ENCODE measurements around the gene PHEX. TPM values are rescaled to one million over a fixed set of nuclear protein-coding genes. Genes with fewer than 3 reads are reported as not detected.

The PHEX gene
- polyA plus RNA-seq, 3 donors, result 0.03 TPM; not detected in 2

DNA sequence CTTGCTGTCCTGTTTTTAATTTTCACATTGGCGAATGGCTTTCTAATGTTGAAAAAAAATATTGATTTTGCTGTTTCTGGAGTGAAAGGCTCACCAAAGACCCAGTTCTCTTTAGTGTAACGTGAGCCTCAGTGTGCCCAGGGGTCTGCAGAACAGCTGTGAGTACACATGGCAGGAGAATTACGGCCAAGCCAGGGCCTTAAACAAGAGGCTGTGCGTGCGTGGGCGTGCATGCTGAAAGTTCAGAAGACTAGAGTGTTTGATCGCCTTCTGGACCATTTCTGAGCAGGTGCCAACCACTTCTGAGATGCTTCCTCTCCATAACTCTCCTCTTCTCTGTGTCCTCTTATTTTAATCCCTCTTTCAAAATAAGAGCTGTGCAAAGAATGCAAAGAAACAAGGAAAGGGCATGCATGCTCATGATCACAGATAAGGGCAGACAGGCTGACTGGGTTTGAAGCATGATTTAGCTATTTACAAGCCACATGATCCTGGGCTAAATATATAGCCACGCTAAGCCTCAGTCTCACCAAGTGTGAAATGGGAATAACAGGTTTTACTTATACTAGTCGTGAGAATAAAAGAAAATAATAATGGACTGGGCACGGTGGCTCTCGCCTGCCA lies 9.9 kb downstream of the PHEX start:
- H3K9ac ChIP-seq (ENCODE audit: insufficient read depth, low read length, poor library complexity, severe bottlenecking), result no peak overlapping the region
- H3K4me3 Mint-ChIP-seq, result no peak overlapping the region
- H3K27ac ChIP-seq (ENCODE audit: low read depth in 1 of 2, low read length in 2 of 2), result no peak overlapping the region
- 93% methylated on average over 3 of the region's 11 CpGs for WGBS (ENCODE audit: insufficient coverage)
- no peaks in the 10 kb centered on the region for H4K20me1 ChIP-seq (ENCODE audit: insufficient read depth, low read length)
- H3K27ac Mint-ChIP-seq, result no peak overlapping the region
- H3K4me1 Mint-ChIP-seq, result peaks cover 4% of the 10 kb centered on the region
- H2AFZ ChIP-seq (ENCODE audit: insufficient read depth, low read depth, low read length, poor library complexity, severe bottlenecking), result no peak overlapping the region
- H3K79me2 ChIP-seq (ENCODE audit: insufficient read depth, low read length), result no peaks in the 10 kb centered on the region
- peaks cover 1 to 16% (median 3%) of the 10 kb centered on the region in 3 donors for H3K27me3 Mint-ChIP-seq (ENCODE audit: low read depth in 3 of 3)
- H3K4me2 ChIP-seq (replicated peaks; ENCODE audit: extremely low read depth, low read length, poor library complexity, severe bottlenecking), result no peak overlapping the region
- no peak for DNase-seq
- no peaks in the 10 kb centered on the region for H3K9me3 ChIP-seq (replicated peaks in 1 of 2; ENCODE audit: control insufficient read depth in 1 of 2, insufficient read depth in 1 of 2, low read length in 2 of 2)
- no peaks in the 10 kb centered on the region for H3K27me3 ChIP-seq (ENCODE audit: control insufficient read depth in 2 of 2, insufficient read depth in 2 of 2, low read length in 2 of 2)
- no peaks in the 10 kb centered on the region for H3K4me1 ChIP-seq (ENCODE audit: control insufficient read depth in 1 of 2, insufficient read depth in 2 of 2, low read length in 2 of 2)
- H3K36me3 ChIP-seq (replicated peaks in 1 of 2; ENCODE audit: control insufficient read depth in 1 of 2, insufficient read depth in 2 of 2, low read length in 2 of 2), result no peaks in the 10 kb centered on the region
- no peaks in the 10 kb centered on the region for H3K36me3 Mint-ChIP-seq
- intact Hi-C loops (cut with micrococcal nuclease), result loop anchor here in 1 of 2 donors (10.0 kb wide), 1 partner anchor 47 kb away; no protein-coding TSS in a partner anchor
- TF ChIP-seq, protein P1, sequence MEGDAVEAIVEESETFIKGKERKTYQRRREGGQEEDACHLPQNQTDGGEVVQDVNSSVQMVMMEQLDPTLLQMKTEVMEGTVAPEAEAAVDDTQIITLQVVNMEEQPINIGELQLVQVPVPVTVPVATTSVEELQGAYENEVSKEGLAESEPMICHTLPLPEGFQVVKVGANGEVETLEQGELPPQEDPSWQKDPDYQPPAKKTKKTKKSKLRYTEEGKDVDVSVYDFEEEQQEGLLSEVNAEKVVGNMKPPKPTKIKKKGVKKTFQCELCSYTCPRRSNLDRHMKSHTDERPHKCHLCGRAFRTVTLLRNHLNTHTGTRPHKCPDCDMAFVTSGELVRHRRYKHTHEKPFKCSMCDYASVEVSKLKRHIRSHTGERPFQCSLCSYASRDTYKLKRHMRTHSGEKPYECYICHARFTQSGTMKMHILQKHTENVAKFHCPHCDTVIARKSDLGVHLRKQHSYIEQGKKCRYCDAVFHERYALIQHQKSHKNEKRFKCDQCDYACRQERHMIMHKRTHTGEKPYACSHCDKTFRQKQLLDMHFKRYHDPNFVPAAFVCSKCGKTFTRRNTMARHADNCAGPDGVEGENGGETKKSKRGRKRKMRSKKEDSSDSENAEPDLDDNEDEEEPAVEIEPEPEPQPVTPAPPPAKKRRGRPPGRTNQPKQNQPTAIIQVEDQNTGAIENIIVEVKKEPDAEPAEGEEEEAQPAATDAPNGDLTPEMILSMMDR (IDR thresholded peaks at IDR 0.05), result no peak
- H3K9me3 Mint-ChIP-seq, result peaks cover 0 to 3% (median 0%) of the 10 kb centered on the region in 7 donors
- no peak overlapping the region for H3K4me3 ChIP-seq (replicated peaks in 1 of 3; ENCODE audit: low read depth in 2 of 3, low read length in 3 of 3)

DNA sequence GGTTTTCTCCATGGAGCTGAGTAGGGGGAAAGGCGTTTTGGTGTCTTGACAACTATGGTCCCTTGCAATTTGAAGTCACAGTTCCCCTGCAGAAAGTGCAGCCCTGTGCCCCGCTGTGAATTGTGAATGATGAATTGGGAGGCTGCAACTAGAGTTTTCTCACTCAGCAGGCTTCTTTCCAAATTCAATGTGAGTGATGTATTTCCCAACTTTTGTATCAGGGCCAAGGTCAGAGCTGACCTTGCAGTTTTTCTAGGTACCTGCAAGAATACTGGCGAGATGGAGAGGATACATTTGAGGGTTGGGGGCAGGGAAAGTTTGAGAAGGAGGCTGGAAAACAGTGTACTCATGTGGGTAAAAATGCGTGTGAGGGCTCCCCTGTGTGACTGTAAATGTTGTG lies 11.7 kb downstream of the PHEX start:
- Histone ChIP-seq H3K27ac (ENCODE audit: low read depth in 1 of 2, low read length in 2 of 2) (no peak overlapping the region), H2AFZ (ENCODE audit: insufficient read depth, low read depth, low read length, poor library complexity, severe bottlenecking) (no peak overlapping the region), H3K4me3 (replicated peaks in 1 of 3; ENCODE audit: low read depth in 2 of 3, low read length in 3 of 3) (no peak overlapping the region), H3K79me2 (ENCODE audit: insufficient read depth, low read length) (no peaks in the 10 kb centered on the region), H3K4me1 (ENCODE audit: control insufficient read depth in 1 of 2, insufficient read depth in 2 of 2, low read length in 2 of 2) (no peaks in the 10 kb centered on the region), H3K4me2 (replicated peaks; ENCODE audit: extremely low read depth, low read length, poor library complexity, severe bottlenecking) (no peak overlapping the region), H3K27me3 (ENCODE audit: control insufficient read depth in 2 of 2, insufficient read depth in 2 of 2, low read length in 2 of 2) (no peaks in the 10 kb centered on the region), H3K9ac (ENCODE audit: insufficient read depth, low read length, poor library complexity, severe bottlenecking) (no peak overlapping the region), H3K9me3 (replicated peaks in 1 of 2; ENCODE audit: control insufficient read depth in 1 of 2, insufficient read depth in 1 of 2, low read length in 2 of 2) (no peaks in the 10 kb centered on the region), H3K36me3 (replicated peaks in 1 of 2; ENCODE audit: control insufficient read depth in 1 of 2, insufficient read depth in 2 of 2, low read length in 2 of 2) (no peaks in the 10 kb centered on the region), H4K20me1 (ENCODE audit: insufficient read depth, low read length) (no peaks in the 10 kb centered on the region)
- peaks cover 0 to 3% (median 0%) of the 10 kb centered on the region in 7 donors for H3K9me3 Mint-ChIP-seq
- TF ChIP-seq, protein P1 (IDR thresholded peaks at IDR 0.05), result no peak
- H3K4me1 Mint-ChIP-seq, result peaks cover 4% of the 10 kb centered on the region
- H3K36me3 Mint-ChIP-seq, result no peaks in the 10 kb centered on the region
- H3K27me3 Mint-ChIP-seq (ENCODE audit: low read depth in 3 of 3), result peaks cover 1 to 12% (median 3%) of the 10 kb centered on the region in 3 donors
- no peak overlapping the region for H3K4me3 Mint-ChIP-seq
- no peak overlapping the region for H3K27ac Mint-ChIP-seq
- 80% methylated on average over 1 of the region's 4 CpGs for WGBS (ENCODE audit: insufficient coverage)
- no peak for DNase-seq
- intact Hi-C loops (cut with micrococcal nuclease), result loop anchor here in 1 of 2 donors (10.0 kb wide), 1 partner anchor 49 kb away; no protein-coding TSS in a partner anchor
